ENCODE measurements around the gene S1PR3. TPM values are rescaled to one million over a fixed set of nuclear protein-coding genes. Genes with fewer than 3 reads are reported as not detected.

Gene S1PR3
- total and polyA plus RNA-seq, 12 donors, result 3.6 to 61.6 (median 13.3) TPM

DNA sequence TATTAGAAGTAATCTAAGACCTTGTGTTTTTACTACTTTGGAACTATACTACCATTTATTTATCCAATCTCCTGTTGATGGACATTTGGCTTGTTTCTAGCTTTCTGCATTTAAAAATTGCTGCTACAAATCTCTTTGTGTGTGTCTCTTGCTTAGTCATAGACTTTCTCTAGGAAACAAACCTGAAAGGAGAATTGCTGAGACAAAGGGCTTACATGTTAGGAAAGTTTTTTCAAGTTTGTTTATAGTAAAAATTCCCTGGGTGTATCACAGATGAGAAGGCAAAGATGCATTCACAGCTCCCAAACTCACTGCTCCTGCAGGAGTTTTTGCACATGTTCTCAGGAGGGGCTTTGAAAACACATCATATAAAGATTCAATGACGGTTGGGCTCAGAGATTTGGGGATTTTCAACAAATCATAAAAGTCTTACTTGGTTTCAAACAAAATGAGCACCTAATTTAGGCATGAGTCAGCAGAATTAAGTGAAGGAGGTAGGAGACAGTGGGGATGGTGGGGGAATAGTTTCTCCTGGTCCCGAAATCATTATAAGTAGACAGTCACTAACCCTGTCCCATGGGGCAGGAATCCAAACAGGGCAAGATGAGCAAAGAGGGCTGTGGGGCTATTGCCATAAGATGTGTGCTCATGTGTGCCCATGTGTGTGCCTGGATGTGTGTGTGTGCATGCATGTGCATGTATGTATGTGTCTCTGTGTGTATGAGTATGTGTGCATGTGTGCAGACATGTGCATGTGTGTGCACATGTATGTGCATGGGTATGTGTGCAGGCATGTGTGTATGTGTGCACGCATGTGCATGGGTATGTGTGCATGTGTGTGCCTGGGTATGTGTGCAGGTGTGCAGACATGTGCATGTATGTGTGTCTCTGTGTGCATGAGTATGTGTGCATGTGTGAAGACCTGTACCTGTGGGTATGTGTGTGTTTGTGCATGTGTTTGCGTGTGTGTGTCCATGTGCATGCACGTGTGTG, 43.4 kb upstream of the S1PR3 start:
- Histone ChIP-seq H3K27ac (no peak overlapping the region), H3K4me1 (peaks cover 5 to 40% (median 29%) of the 10 kb centered on the region in 9 donors)
- 63 to 97% methylated on average over 5 of the region's 5 CpGs for WGBS, 2 donors

DNA sequence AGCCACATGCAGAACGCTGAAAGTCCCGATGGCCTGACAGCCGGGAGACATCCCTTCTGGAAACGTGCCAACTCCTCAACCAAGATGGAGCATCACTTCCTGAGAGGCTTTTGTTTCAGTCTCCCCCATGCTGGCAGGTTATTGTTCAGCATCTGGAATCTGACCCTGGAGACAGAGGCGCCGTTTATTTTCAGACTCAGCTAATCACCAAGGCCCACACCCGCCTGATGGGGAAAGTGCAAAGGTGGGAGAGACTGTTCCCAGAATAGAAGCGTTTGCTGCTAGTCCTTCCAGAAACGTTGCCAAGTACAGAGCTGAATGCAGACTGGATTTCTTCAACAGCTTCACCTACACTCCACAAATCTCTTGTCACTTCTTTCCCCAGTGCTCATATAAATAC, 41.8 kb upstream of the S1PR3 start:
- 10 to 11% methylated on average over 9 of the region's 9 CpGs for WGBS, 2 donors
- TF ChIP-seq, protein P1, sequence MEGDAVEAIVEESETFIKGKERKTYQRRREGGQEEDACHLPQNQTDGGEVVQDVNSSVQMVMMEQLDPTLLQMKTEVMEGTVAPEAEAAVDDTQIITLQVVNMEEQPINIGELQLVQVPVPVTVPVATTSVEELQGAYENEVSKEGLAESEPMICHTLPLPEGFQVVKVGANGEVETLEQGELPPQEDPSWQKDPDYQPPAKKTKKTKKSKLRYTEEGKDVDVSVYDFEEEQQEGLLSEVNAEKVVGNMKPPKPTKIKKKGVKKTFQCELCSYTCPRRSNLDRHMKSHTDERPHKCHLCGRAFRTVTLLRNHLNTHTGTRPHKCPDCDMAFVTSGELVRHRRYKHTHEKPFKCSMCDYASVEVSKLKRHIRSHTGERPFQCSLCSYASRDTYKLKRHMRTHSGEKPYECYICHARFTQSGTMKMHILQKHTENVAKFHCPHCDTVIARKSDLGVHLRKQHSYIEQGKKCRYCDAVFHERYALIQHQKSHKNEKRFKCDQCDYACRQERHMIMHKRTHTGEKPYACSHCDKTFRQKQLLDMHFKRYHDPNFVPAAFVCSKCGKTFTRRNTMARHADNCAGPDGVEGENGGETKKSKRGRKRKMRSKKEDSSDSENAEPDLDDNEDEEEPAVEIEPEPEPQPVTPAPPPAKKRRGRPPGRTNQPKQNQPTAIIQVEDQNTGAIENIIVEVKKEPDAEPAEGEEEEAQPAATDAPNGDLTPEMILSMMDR (IDR thresholded peaks at IDR 0.05), result no peak
- ATAC-seq (peak; percentile 80 to 96 (median 90)), DNase-seq (peak; percentile 44 to 73)
- Histone ChIP-seq H3K4me1 (peaks cover 5 to 52% (median 32%) of the 10 kb centered on the region in 9 donors), H3K36me3 (no peaks in the 10 kb centered on the region), H3K27me3 (no peaks in the 10 kb centered on the region), H3K9me3 (peaks cover 0 to 3% (median 0%) of the 10 kb centered on the region in 11 donors), H3K4me3 (no peak overlapping the region), H3K27ac (peak overlapping the region in 9 of 10 donors; percentile 42 to 80 (median 61))
- intact Hi-C loops (cut with DNase I), result loop anchor here in 3 of 10 donors (2.0 to 10.0 kb wide), 4 partner anchors 41 to 77 kb away; partner anchors contain the start of gene S1PR3 (in 1 of the 3)

More for the DNA sequence above, 43.4 kb upstream of the S1PR3 start:
- intact Hi-C loops (cut with DNase I), result loop anchor here in 3 of 10 donors (2.0 to 10.0 kb wide), 4 partner anchors 43 to 76 kb away; partner anchors contain the start of gene S1PR3 (in 1 of the 3)
- ATAC-seq, result no peak
- no peak for DNase-seq
- Histone ChIP-seq H3K27me3 (no peaks in the 10 kb centered on the region), H3K9me3 (peaks cover 0 to 5% (median 0%) of the 10 kb centered on the region in 11 donors), H3K4me3 (no peak overlapping the region), H3K36me3 (no peaks in the 10 kb centered on the region)
- TF ChIP-seq, protein P1 (IDR thresholded peaks at IDR 0.05), result no peak

- intact Hi-C loops (cut with DNase I), result loop anchor here in 5 of 10 donors (2.0 to 10.0 kb wide), 7 partner anchors 37 to 145 kb away; partner anchors contain the start of gene S1PR3 (in 2 of the 5)
- ATAC-seq, result peak in 3 of 8 donors; percentile 28 to 66 (median 43)
- 20 to 52% methylated on average over 1 of the region's 1 CpG for WGBS, 2 donors
Observed at GRCh38 chr9:88949961-88950340, 41.3 kb upstream of the S1PR3 start.

More at GRCh38 chr9:88949961-88950340, 41.3 kb upstream of the S1PR3 start:
- H3K4me3 ChIP-seq, result no peak overlapping the region
- TF ChIP-seq, protein P1 (IDR thresholded peaks at IDR 0.05), result no peak
- no peaks in the 10 kb centered on the region for H3K36me3 ChIP-seq
- no peak for DNase-seq
- H3K9me3 ChIP-seq, result peaks cover 0 to 4% (median 0%) of the 10 kb centered on the region in 11 donors
- peak overlapping the region in 9 of 10 donors; percentile 42 to 80 (median 64) for H3K27ac ChIP-seq
- H3K27me3 ChIP-seq, result no peaks in the 10 kb centered on the region
- H3K4me1 ChIP-seq, result peaks cover 5 to 52% (median 32%) of the 10 kb centered on the region in 9 donors
